HCT116 (cell line): ENCODE measurements around the gene NCOR1. TPM values are rescaled to one million over a fixed set of nuclear protein-coding genes. Genes with fewer than 3 reads are reported as not detected.
"Not testable (repeated sequence)": the region's sequence is repeated elsewhere in the genome, so short reads cannot be mapped to it uniquely, and the experiment has no call there.

Experiments
- ATAC-seq: fragments of 200-7000 bp; cut with Tn5 transposase; 2 replicates; pipeline ENCODE4 v1.9.1; 2020; ENCODE audit warnings: mild to moderate bottlenecking, moderate library complexity
- BruUV-seq: library from RNA; stranded (reverse); fragments of 400-500 nt; replicated peaks from 2 replicates; lab custom pipeline; 2021; lab: Mats Ljungman, UMichigan
- CTCF ChIA-PET: fragments of 300-600 bp; sonication (Branson Sonifier 250); formaldehyde crosslinking; loops from one replicate; lab custom pipeline; 2021; ENCODE audit warnings: antibody characterized with exemption; lab: Charles Lee
- POLR2A ChIA-PET: fragments of 300-600, 350-600 bp; sonication (Branson Sonifier 250); formaldehyde crosslinking; loops from one replicate; lab custom pipeline; 2021; ENCODE audit warnings: antibody characterized with exemption; lab: Charles Lee
- RAD21 ChIA-PET, 2 experiments: fragments of 300-600 bp; sonication (Branson Sonifier 250); formaldehyde crosslinking; loops; one replicate each; lab custom pipeline; 2023; ENCODE audit warnings: low total read pairs in 2 of 2; ENCODE audit not compliant: uncharacterized antibody in 2 of 2, unreplicated experiment in 2 of 2, low non-redundant PET in 1 of 2; lab: Charles Lee
- DNase-seq: peaks from one replicate; pipeline ENCODE4 v3.0.0-alpha.2; 2010; ENCODE audit warnings: low read depth, low spot score
- H2AFZ ChIP-seq: fragments of 200-600 bp; shearing (Covaris generic), sonication (generic); 2 replicates; pipeline ENCODE4 v1.6.1; 2017; ENCODE audit warnings: low read depth, mixed run types, mixed read lengths, antibody characterized with exemption, low read length; ENCODE audit not compliant: poor library complexity, severe bottlenecking
- H3K27ac ChIP-seq: 2 replicates; pipeline ENCODE4 v1.5.1; 2012; ENCODE audit warnings: low read depth, low read length
- H3K27me3 ChIP-seq: fragments of 200-600 bp; sonication (generic); 2 replicates; pipeline ENCODE4 v1.6.1; 2016; ENCODE audit warnings: mixed run types, low read length, mixed read lengths; ENCODE audit not compliant: insufficient read depth
- H3K36me3 ChIP-seq, 2 experiments: fragments of 200-500 bp in 1 of 2; fragments of 200-600 bp in 1 of 2; sonication (Bioruptor generic) in 1 of 2; sonication (generic) in 1 of 2; 2 replicates each; pipeline versions ENCODE4 v1.5.1 to v1.6.1; 2014 to 2016; ENCODE audit warnings: low read length in 2 of 2, inconsistent platforms in 1 of 2, mixed read lengths in 1 of 2, mixed run types in 1 of 2; ENCODE audit not compliant: insufficient read depth in 2 of 2, control insufficient read depth in 1 of 2
- H3K4me1 ChIP-seq, 2 experiments: fragments of 200-600 bp in 1 of 2; sonication (generic) in 1 of 2; 2 replicates each; pipeline versions ENCODE4 v1.5.1 to v1.6.1; 2012 to 2017; ENCODE audit warnings: low read length in 2 of 2, inconsistent platforms in 1 of 2, mild to moderate bottlenecking in 1 of 2, mixed read lengths in 1 of 2, mixed run types in 1 of 2, moderate library complexity in 1 of 2; ENCODE audit not compliant: insufficient read depth in 2 of 2, control insufficient read depth in 1 of 2
- H3K4me2 ChIP-seq: fragments of 200-600 bp; sonication (generic); 2 replicates; pipeline ENCODE4 v1.6.1; 2017; ENCODE audit warnings: mixed run types, low read length, mixed read lengths
- H3K4me3 ChIP-seq, 2 experiments: fragments of 200-600 bp in 1 of 2; sonication (generic) in 1 of 2; replicated peaks in 1 of 2; 2 replicates each; pipeline ENCODE4 v1.5.1; 2011 to 2016; ENCODE audit warnings: low read length in 2 of 2, control low read depth in 1 of 2, low read depth in 1 of 2, mild to moderate bottlenecking in 1 of 2, mixed read lengths in 1 of 2, mixed run types in 1 of 2
- H3K79me2 ChIP-seq: fragments of 200-600 bp; sonication (generic); 2 replicates; pipeline ENCODE4 v1.6.1; 2017; ENCODE audit warnings: mild to moderate bottlenecking, mixed run types, low read length, moderate library complexity, mixed read lengths; ENCODE audit not compliant: insufficient read depth
- H3K9ac ChIP-seq: fragments of 200-600 bp; sonication (generic); 2 replicates; pipeline ENCODE4 v1.6.1; 2016; ENCODE audit warnings: low read length, mixed read lengths
- H3K9me2 ChIP-seq: fragments of 200-600 bp; sonication (generic), shearing (Covaris generic); 2 replicates; pipeline ENCODE4 v1.6.1; 2017; ENCODE audit warnings: mixed run types, mild to moderate bottlenecking, moderate library complexity; ENCODE audit not compliant: insufficient read depth
- H3K9me3 ChIP-seq, 2 experiments: fragments of 200-500 bp in 1 of 2; fragments of 200-600 bp in 1 of 2; sonication (Bioruptor generic) in 1 of 2; sonication (generic) in 1 of 2; 2 replicates each; pipeline ENCODE4 v1.6.1; 2014 to 2017; ENCODE audit warnings: low read length in 2 of 2, mixed read lengths in 2 of 2, inconsistent platforms in 1 of 2, low read depth in 1 of 2, mild to moderate bottlenecking in 1 of 2, mixed run types in 1 of 2, moderate library complexity in 1 of 2; ENCODE audit not compliant: control insufficient read depth in 1 of 2, insufficient read depth in 1 of 2
- H4K20me1 ChIP-seq: fragments of 200-600 bp; sonication (generic), shearing (Covaris generic); 2 replicates; pipeline ENCODE4 v1.6.1; 2017; ENCODE audit warnings: mixed run types, mild to moderate bottlenecking, moderate library complexity; ENCODE audit not compliant: insufficient read depth
- CBX3 ChIP-seq: IDR thresholded peaks from 2 replicates; pipeline ENCODE4 v1.6.1; 2012; ENCODE audit warnings: low read depth
- EGR1 ChIP-seq: IDR thresholded peaks from 2 replicates; pipeline ENCODE4 v1.6.1; 2012; ENCODE audit warnings: low read depth
- EZH2phosphoT487 ChIP-seq: fragments of 200-600 bp; IDR thresholded peaks from 2 replicates; pipeline ENCODE4 v1.6.1; 2018; ENCODE audit warnings: antibody characterized with exemption, borderline replicate concordance
- FOSL1 ChIP-seq: IDR thresholded peaks from 2 replicates; pipeline ENCODE4 v1.6.1; 2012; ENCODE audit warnings: low read depth
- POLR2A ChIP-seq: IDR thresholded peaks from 2 replicates; pipeline ENCODE4 v1.7.0; 2011; ENCODE audit warnings: borderline replicate concordance; ENCODE audit not compliant: insufficient read depth, insufficient read length; ENCODE audit errors: extremely low read depth
- POLR2AphosphoS5 ChIP-seq: IDR thresholded peaks from 2 replicates; pipeline ENCODE4 v1.6.1; 2011; ENCODE audit warnings: mild to moderate bottlenecking, low read depth, low read length, moderate library complexity
- RAD21 ChIP-seq: IDR thresholded peaks from 2 replicates; pipeline ENCODE4 v1.6.1; 2012; ENCODE audit warnings: low read depth, mild to moderate bottlenecking
- SIN3A ChIP-seq: IDR thresholded peaks from 2 replicates; pipeline ENCODE4 v1.6.1; 2012; ENCODE audit warnings: low read depth
- SP1 ChIP-seq: IDR thresholded peaks from 2 replicates; pipeline ENCODE4 v1.6.1; 2012; ENCODE audit warnings: low read depth
- ZFX ChIP-seq: fragments of 450-650 bp; IDR thresholded peaks from 2 replicates; pipeline ENCODE4 v1.6.1; 2017
- ZNF274 ChIP-seq: fragments of 200-500 bp; sonication (Bioruptor generic); IDR thresholded peaks from 2 replicates; pipeline ENCODE4 v1.6.1; 2014; ENCODE audit warnings: mild to moderate bottlenecking, low read depth, low read length, inconsistent platforms
- intact Hi-C: fragments of 100-400 bp; cut with micrococcal nuclease; formaldehyde crosslinking; loops from 2 replicates; pipeline ENCODE4 v1.10.0; 2022
- total RNA-seq: library from RNA; stranded (reverse); gene quantifications from one replicate; pipeline ENCODE4 v1.2.1, GENCODE V29; 2021; ENCODE audit not compliant: unreplicated experiment
- TF ChIP-seq, protein P1 (sequence below): IDR thresholded peaks from 2 replicates; pipeline ENCODE4 v1.6.1; 2012
- TF ChIP-seq, protein P2 (sequence below): IDR thresholded peaks from 2 replicates; pipeline ENCODE4 v1.6.1; 2012
- TF ChIP-seq, protein P3 (sequence below): IDR thresholded peaks from 2 replicates; pipeline ENCODE4 v1.6.1; 2011; ENCODE audit warnings: mild to moderate bottlenecking, low read length, moderate library complexity; ENCODE audit not compliant: insufficient replicate concordance; ENCODE audit errors: extremely low read depth

Gene NCOR1
- total RNA-seq, 1 experiment from 2014 or later: 43.7 TPM

DNA sequence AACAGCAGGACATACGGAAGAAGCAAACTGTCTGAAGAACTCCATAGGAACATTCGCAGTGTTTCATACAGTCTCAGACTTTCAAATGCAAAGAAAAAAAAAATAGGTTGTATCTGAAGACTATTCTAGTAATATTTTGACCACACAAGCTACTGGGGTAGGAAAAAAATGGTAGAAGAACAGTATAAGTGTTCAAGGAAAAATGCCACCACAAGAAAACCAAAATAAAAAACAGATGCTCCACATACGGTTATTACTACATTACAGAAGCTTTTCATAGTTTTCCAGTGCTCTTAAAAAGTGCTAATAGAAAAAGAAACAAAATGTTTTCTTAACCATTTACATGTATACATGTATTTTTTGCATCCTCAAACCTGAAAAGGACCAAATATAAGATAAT, 3.7 kb downstream of the NCOR1 start:
- no peaks in the 10 kb centered on the region for H3K9me2 ChIP-seq
- no peak overlapping the region for H2AFZ ChIP-seq
- no peaks in the 10 kb centered on the region for H3K36me3 ChIP-seq
- H3K4me2 ChIP-seq: no peak overlapping the region
- H3K27me3 ChIP-seq: no peaks in the 10 kb centered on the region
- DNase-seq: no peak
- TF ChIP-seq, protein P1, sequence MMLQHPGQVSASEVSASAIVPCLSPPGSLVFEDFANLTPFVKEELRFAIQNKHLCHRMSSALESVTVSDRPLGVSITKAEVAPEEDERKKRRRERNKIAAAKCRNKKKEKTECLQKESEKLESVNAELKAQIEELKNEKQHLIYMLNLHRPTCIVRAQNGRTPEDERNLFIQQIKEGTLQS: no peak
- TF ChIP-seq POLR2AphosphoS5 (no peak), ZFX (no peak), SIN3A (no peak), ZNF274 (no peak), SP1 (no peak), FOSL1 (no peak), EGR1 (no peak), RAD21 (no peak), EZH2phosphoT487 (no peak), POLR2A (no peak), CBX3 (no peak)
- TF ChIP-seq, protein P2, sequence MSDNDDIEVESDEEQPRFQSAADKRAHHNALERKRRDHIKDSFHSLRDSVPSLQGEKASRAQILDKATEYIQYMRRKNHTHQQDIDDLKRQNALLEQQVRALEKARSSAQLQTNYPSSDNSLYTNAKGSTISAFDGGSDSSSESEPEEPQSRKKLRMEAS: no peak
- TF ChIP-seq, protein P3, sequence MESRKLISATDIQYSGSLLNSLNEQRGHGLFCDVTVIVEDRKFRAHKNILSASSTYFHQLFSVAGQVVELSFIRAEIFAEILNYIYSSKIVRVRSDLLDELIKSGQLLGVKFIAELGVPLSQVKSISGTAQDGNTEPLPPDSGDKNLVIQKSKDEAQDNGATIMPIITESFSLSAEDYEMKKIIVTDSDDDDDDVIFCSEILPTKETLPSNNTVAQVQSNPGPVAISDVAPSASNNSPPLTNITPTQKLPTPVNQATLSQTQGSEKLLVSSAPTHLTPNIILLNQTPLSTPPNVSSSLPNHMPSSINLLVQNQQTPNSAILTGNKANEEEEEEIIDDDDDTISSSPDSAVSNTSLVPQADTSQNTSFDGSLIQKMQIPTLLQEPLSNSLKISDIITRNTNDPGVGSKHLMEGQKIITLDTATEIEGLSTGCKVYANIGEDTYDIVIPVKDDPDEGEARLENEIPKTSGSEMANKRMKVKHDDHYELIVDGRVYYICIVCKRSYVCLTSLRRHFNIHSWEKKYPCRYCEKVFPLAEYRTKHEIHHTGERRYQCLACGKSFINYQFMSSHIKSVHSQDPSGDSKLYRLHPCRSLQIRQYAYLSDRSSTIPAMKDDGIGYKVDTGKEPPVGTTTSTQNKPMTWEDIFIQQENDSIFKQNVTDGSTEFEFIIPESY: no peak
- no peak for ATAC-seq
- H3K27ac ChIP-seq: no peak overlapping the region
- H3K4me1 ChIP-seq: peaks cover 19 to 45% of the 10 kb centered on the region in 2 experiments
- H4K20me1 ChIP-seq: peaks cover 17% of the 10 kb centered on the region; the same call in 1 of the 2 replicates
- no peak overlapping the region for H3K4me3 ChIP-seq
- RAD21 ChIA-PET: no interaction called here
- H3K9ac ChIP-seq: no peak overlapping the region
- H3K79me2 ChIP-seq: peaks cover 92% of the 10 kb centered on the region
- CTCF ChIA-PET: no interaction called here
- BruUV-seq: no TSS peak
- no peaks in the 10 kb centered on the region for H3K9me3 ChIP-seq
- POLR2A ChIA-PET: no interaction called here
- intact Hi-C loops: no loop called here

DNA sequence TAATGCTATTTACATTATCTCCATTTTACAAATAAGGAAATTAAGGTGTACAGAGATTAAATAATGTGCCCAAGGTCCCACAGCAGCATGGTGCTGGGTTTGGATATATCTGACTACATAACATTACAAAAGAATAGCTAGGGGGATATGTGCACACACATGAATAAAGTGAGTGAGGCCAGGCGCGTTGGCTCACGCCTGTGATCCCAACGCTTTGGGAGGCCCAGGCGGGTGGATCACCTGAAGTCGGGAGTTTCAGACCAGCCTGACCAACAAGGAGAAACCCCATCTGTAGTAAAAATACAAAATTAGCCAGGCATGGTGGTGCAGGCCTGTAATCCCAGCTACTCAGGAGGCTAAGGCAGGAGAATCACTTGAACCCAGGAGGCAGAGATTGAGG, 10.6 kb downstream of the NCOR1 start:
- CTCF ChIA-PET, H3K27me3 ChIP-seq, H3K27ac ChIP-seq, H3K36me3 ChIP-seq, H3K4me2 ChIP-seq, BruUV-seq, H3K9me3 ChIP-seq, H2AFZ ChIP-seq, ATAC-seq, RAD21 ChIA-PET, DNase-seq, H3K9me2 ChIP-seq, H3K4me3 ChIP-seq, H3K9ac ChIP-seq, H4K20me1 ChIP-seq, intact Hi-C loops: not testable (repeated sequence)
- Histone ChIP-seq H3K79me2 (peaks cover 98% of the 10 kb centered on the region), H3K4me1 (peaks cover 23 to 25% of the 10 kb centered on the region in 2 experiments)
- POLR2A ChIA-PET: interaction anchor here (0.8 kb wide), 1 partner anchor 8 kb away, joined by 4 read pairs; no protein-coding TSS in a partner anchor
